GM18508 (cell line): ENCODE results near the gene FLNB.

Experiments
- ATAC-seq: cut with Tn5 transposase; IDR thresholded peaks from one replicate; pipeline ENCODE4 v1.9.1; 2021; ENCODE audit warnings: moderate number of reproducible peaks; ENCODE audit not compliant: insufficient read depth, unreplicated experiment

The FLNB gene

DNA sequence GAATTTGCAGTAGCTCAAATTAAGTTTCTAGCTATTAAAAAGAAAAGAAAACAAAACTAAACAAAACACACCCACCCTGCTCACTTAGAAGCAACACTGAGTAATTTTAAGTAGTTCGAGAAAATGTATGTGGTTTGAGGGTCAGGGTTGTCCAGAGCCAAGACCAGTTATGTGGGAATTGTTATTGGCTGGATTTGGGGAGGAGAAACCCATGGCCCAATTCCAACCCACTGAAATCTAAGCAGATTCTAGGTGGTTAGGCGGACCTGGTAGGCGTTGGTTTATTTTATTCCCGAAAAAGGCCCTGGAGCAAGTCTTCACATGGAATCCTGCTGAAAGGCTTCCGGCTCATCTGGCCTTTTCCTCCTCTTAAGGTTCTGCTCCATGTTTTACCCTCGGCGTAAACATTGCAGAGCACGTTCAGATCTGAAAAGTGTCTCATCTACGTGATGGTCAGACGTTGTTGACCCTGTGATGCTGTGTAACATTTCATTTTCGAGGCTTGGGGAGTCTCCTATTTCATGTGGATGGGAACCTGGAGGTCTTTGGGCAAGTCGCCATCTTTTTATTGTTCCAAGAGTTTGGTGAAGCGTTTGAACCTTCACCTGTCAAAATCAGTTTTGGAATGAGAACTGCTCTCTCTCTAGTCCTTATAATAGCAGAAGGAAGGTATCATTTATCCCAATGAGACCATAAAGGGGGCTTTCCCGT, 64.0 kb downstream of the FLNB start:
- ATAC-seq = no peak

DNA sequence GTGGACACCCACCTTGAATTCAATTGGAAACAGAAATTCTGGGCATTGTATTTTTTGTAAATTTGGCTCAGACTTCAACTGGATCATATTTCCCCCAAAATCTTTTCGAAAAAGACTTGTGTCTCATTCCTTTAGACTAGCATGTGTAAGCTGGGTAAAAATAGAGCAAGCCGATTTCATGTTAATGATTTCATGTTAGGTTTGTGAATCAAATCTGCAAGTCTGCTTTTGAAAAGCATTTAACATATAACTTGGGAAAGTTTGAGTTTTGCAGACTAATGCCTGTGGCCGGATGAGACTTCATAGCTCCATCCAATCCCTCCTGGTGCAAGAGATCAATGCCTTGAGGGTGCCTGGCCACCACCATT, 64.5 kb downstream of the FLNB start:
- no peak for ATAC-seq

DNA sequence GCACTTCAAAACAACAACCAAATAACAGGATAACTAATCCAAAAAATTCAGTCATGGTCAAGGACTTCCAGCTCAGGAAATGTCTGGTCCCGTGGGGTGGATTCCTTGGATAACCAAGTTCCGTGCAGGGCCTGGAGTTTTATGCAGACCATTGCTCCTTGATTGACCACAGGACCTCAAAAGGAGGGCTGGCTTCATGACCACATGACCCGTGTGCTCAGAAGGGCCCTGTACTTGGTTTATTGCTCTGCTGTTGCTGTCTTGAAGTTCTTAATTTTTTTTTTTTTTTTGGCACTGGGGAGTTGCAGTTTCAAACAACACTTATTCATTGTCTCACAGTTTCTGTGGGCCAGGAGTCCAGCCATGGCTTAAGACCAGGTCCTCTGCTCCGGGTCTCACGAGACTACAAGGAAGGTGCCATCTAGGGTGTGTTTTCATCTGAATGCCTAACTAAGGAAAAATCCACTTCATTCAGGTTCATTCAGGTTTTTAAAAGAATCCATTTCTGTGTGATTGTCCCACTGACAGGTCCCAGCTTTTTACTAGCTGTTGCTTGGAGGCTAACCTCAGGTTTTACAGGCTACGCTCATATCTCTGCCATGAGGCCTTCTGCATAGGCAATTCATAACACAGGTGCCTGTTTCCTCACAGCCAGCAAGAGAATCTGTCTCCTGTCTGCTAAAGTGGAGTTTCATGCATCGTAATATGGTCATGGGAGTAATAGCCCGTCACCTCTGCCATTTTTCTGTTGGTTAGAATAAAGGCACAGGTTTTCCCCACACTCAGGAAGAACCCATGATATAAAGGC, 65.3 kb downstream of the FLNB start:
- ATAC-seq = no peak

GRCh38 chr3:58074116-58074715, 66.0 kb downstream of the FLNB start:
- no peak for ATAC-seq

GRCh38 chr3:58074997-58075396, 66.8 kb downstream of the FLNB start:
- ATAC-seq = no peak

GRCh38 chr3:58077596-58078285, 69.5 kb downstream of the FLNB start:
- ATAC-seq = no peak

DNA sequence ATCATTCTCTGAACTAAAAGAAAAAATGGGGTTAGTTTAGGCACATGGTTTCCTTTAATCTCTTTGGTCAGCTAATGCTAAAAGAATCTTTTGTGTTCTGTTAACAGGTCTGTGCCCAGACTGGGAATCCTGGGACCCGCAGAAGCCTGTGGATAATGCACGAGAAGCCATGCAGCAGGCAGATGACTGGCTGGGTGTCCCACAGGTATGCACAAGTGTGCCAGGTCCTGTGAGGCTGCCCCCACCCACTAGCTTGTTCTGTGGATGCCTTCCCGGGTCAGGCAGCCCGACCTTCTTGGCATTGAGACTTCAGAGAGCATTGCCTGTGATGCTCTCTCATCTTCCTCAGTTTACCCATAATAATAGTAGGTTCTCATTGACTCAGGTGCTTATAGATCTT, 70.4 kb downstream of the FLNB start:
- no peak for ATAC-seq

DNA sequence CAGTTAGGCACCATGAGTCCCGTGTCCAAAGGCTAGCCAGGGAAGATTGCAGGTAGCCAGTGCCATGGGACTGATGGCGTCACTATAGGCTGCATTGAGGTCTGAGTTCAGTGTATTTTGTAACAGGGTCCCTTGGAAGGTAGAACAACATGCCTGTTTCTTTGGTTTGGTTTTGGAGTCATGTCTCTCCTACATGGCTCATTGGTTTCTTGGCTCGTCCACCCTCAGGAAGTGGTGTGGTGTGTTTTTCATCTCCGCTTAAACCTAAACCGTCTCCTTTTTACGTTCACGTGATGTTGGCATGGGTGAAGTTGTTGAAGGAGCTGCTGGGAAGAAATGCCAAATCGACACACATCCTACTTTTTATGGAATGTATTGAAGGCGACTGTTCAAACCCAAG, 71.6 kb downstream of the FLNB start:
- ATAC-seq = no peak

- no peak for ATAC-seq
Measured at GRCh38 chr3:58082047-58082446, 73.8 kb downstream of the FLNB start.

- ATAC-seq = no peak
Measured at GRCh38 chr3:58084166-58084565, 75.9 kb downstream of the FLNB start.

DNA sequence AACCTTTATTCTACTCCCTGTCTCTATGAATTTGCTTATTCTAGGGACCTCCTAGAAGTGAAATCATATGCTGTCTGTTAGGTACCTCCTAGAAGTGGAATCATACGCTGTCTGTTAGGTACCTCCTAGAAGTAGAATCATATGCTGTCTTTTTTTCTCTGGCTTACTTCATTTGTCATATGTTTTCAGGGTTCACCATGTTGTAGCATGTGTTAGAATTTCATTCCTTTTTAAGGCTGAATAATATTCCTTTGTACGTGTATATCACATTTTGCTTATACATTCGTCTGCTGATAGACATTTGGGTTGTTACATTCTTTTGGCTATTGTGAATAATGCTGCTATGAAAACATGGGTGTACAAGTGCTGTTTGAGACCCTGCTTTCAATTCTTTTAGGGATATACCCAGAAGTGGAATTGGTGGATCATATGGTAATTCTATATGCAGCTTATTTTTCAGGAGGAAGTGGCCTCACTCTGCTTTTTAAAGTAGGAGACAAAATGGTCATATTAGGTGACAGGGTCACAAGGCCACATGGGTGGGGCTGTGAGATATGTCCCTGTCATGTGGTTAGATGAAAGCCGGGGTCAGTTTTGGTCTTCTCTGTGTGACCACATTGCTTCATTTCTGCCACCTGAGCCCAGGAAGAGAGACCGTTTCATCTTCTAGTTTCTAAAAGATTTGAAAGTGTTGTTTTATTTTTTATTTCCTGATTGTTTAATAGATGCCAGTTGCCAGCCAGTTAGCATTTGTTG, 76.7 kb downstream of the FLNB start:
- ATAC-seq = peak; percentile 76

DNA sequence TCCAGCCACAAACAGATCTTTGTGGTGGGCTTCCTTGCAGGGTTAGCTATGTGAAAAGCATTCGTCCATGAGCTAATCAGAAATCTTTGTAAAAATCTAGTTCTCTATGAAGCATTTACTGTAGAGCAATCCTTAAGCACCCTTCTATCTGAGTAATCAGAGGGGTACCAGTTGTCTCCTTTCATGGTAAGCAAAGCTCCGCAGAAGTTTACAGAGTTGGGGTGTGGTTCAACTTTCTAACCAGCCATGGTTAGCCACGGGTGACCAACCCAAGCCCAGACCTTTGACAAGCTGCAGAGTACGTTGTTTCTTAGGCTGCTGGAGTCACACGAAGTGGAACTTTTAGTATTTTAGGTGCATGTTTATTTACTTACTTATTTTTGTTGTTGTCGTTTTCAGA, 77.4 kb downstream of the FLNB start:
- no peak for ATAC-seq

- ATAC-seq = no peak
Measured at GRCh38 chr3:58088501-58088900, 80.3 kb downstream of the FLNB start.

GRCh38 chr3:58090351-58090750, 82.1 kb downstream of the FLNB start:
- ATAC-seq = no peak

DNA sequence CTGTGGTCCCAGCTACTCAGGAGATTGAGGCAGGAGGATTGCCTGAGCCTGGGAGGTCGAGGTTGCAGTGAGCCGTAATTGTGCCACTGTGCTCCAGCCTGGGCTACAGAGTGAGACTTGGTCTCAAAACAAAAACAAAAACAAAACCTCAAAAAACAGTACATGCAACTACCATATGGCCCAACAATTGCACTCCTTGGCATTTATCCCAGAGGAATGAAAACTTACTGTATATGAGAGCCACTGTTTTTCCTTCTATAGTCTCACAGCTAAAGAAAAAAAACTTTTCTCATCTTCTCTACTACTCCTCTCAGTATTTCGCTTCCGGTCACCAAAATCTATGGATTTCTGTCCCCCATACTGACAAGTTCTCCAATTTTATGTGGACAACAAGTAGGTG, 84.3 kb downstream of the FLNB start:
- ATAC-seq = no peak

GRCh38 chr3:58093574-58094195, 85.5 kb downstream of the FLNB start:
- no peak for ATAC-seq

DNA sequence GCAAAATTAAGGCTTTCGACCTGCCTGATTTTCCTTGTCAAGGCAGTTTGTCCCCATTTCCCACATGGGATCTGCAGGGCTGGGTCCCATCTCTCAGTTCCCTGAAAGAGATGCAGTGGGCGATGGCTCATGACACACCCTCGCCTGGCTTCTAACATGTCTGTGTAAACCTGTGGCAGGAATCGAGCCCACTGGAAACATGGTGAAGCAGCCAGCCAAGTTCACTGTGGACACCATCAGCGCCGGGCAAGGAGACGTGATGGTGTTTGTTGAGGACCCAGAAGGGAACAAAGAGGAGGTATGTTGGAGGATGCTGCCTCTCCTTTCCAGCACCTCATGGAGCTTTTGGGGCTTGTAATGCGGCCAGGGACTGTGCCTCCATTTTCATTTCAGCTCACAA, 86.4 kb downstream of the FLNB start:
- no peak for ATAC-seq

DNA sequence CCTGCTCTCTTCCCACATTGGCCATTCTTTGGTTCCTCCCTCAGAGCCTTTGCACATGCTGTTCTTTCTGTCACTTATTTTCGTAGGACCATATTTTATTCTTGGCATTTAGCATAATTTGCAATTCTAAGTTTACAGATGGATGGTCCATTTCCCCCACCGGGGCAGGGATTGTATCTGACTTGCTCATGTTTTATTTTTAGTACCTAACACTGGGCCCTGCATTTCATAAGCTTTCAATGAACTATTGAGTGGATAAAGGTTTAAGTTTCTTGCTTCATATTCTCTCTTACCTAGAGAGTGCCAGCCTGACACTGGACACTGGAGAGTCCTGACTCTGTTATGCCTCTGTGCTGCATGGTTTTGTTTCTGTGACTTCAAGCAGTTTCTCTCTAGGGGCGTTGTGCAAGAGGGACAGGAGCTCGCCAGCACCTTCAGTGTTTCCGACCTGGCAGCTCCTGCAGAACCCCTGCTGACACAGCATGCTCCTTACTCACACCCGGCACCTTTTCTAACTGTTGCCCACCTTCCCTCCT, 87.4 kb downstream of the FLNB start:
- no peak for ATAC-seq

DNA sequence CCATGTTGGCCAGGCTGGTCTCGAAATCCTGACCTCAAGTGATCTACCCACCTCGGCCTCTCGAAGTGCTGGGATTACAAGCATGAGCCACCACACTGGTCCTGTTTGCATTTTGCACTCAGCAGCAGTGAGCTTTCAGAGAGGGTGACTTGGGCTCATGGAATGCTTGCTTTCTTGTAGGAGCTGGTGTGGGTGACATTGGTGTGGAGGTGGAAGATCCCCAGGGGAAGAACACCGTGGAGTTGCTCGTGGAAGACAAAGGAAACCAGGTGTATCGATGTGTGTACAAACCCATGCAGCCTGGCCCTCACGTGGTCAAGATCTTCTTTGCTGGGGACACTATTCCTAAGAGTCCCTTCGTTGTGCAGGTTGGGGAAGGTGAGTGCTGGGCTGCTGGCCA, 90.3 kb downstream of the FLNB start:
- no peak for ATAC-seq

DNA sequence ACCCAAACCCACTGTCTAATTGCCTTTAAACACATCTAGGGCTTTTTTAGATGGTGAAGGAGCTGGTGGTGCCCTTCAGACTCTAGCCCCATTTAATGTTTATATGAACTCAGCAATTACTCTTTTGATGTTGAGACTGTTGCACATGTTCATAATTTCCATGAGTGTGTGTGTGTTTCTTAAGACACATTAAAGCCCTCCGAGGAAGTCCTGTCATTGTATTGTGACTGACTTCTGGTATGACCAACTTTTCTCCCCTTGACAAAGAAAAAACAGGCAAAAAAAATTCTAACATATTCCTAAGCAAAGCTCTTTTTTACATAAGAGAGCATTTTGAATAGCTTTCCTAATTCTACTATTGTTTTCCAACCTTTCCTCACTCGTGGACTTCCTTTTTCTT, 91.6 kb downstream of the FLNB start:
- ATAC-seq = no peak
